HUES64 (cell line): ENCODE results near the gene IFNGR1.
"Not testable (repeated sequence)": the region's sequence is repeated elsewhere in the genome, so short reads cannot be mapped to it uniquely, and the experiment has no call there.

ENCODE experiments used
- H3K27ac ChIP-seq: 2 replicates; pipeline ENCODE4 v1.7.0; 2013; ENCODE audit warnings: low read depth, low read length, inconsistent platforms
- H3K27me3 ChIP-seq: 2 replicates; pipeline ENCODE4 v1.6.1; 2013; ENCODE audit warnings: mild to moderate bottlenecking, low read length; ENCODE audit not compliant: insufficient read depth
- H3K36me3 ChIP-seq: 2 replicates; pipeline ENCODE4 v1.6.1; 2013; ENCODE audit warnings: mild to moderate bottlenecking, low read length; ENCODE audit not compliant: insufficient read depth
- H3K4me1 ChIP-seq: 2 replicates; pipeline ENCODE4 v1.6.1; 2013; ENCODE audit warnings: mild to moderate bottlenecking, low read length, moderate library complexity; ENCODE audit not compliant: insufficient read depth
- H3K4me3 ChIP-seq: 2 replicates; pipeline ENCODE4 v1.5.1; 2013; ENCODE audit warnings: mild to moderate bottlenecking, low read length, moderate library complexity
- H3K9ac ChIP-seq: 2 replicates; pipeline ENCODE4 v1.6.1; 2013; ENCODE audit warnings: mild to moderate bottlenecking, low read depth, low read length
- H3K9me3 ChIP-seq: 2 replicates; pipeline ENCODE4 v1.6.1; 2013; ENCODE audit warnings: low read depth, low read length; ENCODE audit not compliant: insufficient read depth
- WGBS: fragments of 150-250, 120-280 bp; methylation state at CpG from one replicate; pipeline ENCODE4 v1.1.7; 2013; ENCODE audit warnings: missing lambda C conversion rate; 5-methylcytosine and 5-hydroxymethylcytosine counted together

The IFNGR1 gene

GRCh38 chr6:137222381-137222780 is 3.2 kb upstream of the IFNGR1 start:
- Histone ChIP-seq H3K27me3 (no peaks in the 10 kb centered on the region), H3K4me3 (no peak overlapping the region), H3K27ac (no peak overlapping the region), H3K4me1 (peaks cover 14% of the 10 kb centered on the region), H3K9ac (no peak overlapping the region), H3K36me3 (no peaks in the 10 kb centered on the region), H3K9me3 (no peaks in the 10 kb centered on the region)
- 89% methylated on average over 3 of the region's 3 CpGs for WGBS

- Histone ChIP-seq H3K27ac (peak overlapping the region; percentile 68; the same call in 1 of the 2 replicates), H3K4me3 (peak overlapping the region; percentile 97), H3K27me3 (no peaks in the 10 kb centered on the region), H3K36me3 (no peaks in the 10 kb centered on the region), H3K9ac (peak overlapping the region; percentile 84), H3K4me1 (peaks cover 16% of the 10 kb centered on the region), H3K9me3 (no peaks in the 10 kb centered on the region)
- WGBS, result 69% methylated on average over 5 of the region's 6 CpGs
These were observed 573 bp upstream of the IFNGR1 start for GRCh38 chr6:137219664-137220252.

- H3K4me1 ChIP-seq, result peaks cover 16% of the 10 kb centered on the region
- WGBS, result 2% methylated on average over 13 of the region's 13 CpGs
- peak overlapping the region; percentile 92 for H3K27ac ChIP-seq
These were observed 690 bp downstream of the IFNGR1 start for GRCh38 chr6:137218473-137218916.

GRCh38 chr6:137217801-137218472 is 1.2 kb downstream of the IFNGR1 start:
- Histone ChIP-seq H3K4me3 (peak overlapping the region; percentile 97), H3K9me3 (no peaks in the 10 kb centered on the region), H3K27me3 (no peaks in the 10 kb centered on the region), H3K27ac (no peak overlapping the region), H3K9ac (peak overlapping the region; percentile 84; the same call in 1 of the 2 replicates), H3K36me3 (peaks cover 7% of the 10 kb centered on the region; the same call in 1 of the 2 replicates), H3K4me1 (peaks cover 16% of the 10 kb centered on the region)
- WGBS, result 62% methylated on average over 11 of the region's 12 CpGs

More at GRCh38 chr6:137218473-137218916, 690 bp downstream of the IFNGR1 start:
- H3K27me3 ChIP-seq, result no peaks in the 10 kb centered on the region
- H3K4me3 ChIP-seq, result peak overlapping the region; percentile 97
- 0 out of 2 replicates have a peak, but pooled peaks cover 4% of the 10 kb centered on the region for H3K36me3 ChIP-seq
- H3K9me3 ChIP-seq, result no peaks in the 10 kb centered on the region
- peak overlapping the region; percentile 84 for H3K9ac ChIP-seq

- Histone ChIP-seq H3K36me3 (peaks cover 7% of the 10 kb centered on the region; the same call in 1 of the 2 replicates), H3K27me3 (no peaks in the 10 kb centered on the region), H3K4me1 (peaks cover 16% of the 10 kb centered on the region), H3K27ac (no peak overlapping the region), H3K4me3 (0 out of 2 replicates have a peak overlapping the region, but pooled peaks have one; percentile 97), H3K9me3 (no peaks in the 10 kb centered on the region), H3K9ac (no peak overlapping the region)
- WGBS, result 82% methylated on average over 12 of the region's 12 CpGs
These were observed 2.2 kb downstream of the IFNGR1 start for GRCh38 chr6:137216875-137217553.

GRCh38 chr6:137216106-137216505 is 3.1 kb downstream of the IFNGR1 start:
- no peak overlapping the region for H3K9ac ChIP-seq
- peaks cover 4% of the 10 kb centered on the region; the same call in 1 of the 2 replicates for H3K9me3 ChIP-seq
- no peak overlapping the region for H3K27ac ChIP-seq
- H3K36me3 ChIP-seq, result peaks cover 7% of the 10 kb centered on the region; the same call in 1 of the 2 replicates
- peaks cover 16% of the 10 kb centered on the region for H3K4me1 ChIP-seq
- no peaks in the 10 kb centered on the region for H3K27me3 ChIP-seq
- H3K4me3 ChIP-seq, result no peak overlapping the region

GRCh38 chr6:137215630-137216029 is 3.6 kb downstream of the IFNGR1 start:
- not testable (repeated sequence) for H3K9me3 ChIP-seq, H3K9ac ChIP-seq, H3K27me3 ChIP-seq, H3K27ac ChIP-seq, H3K36me3 ChIP-seq, H3K4me3 ChIP-seq
- WGBS, result 96% methylated on average over 3 of the region's 3 CpGs
- H3K4me1 ChIP-seq, result peaks cover 16% of the 10 kb centered on the region

GRCh38 chr6:137214931-137215330 is 4.3 kb downstream of the IFNGR1 start:
- Histone ChIP-seq H3K4me1 (peaks cover 15% of the 10 kb centered on the region), H3K4me3 (no peak overlapping the region)

GRCh38 chr6:137213813-137214212 is 5.4 kb downstream of the IFNGR1 start:
- no peak overlapping the region for H3K9ac ChIP-seq
- H3K4me3 ChIP-seq, result no peak overlapping the region
- H3K27me3 ChIP-seq, result no peaks in the 10 kb centered on the region
- H3K9me3 ChIP-seq, result peaks cover 21% of the 10 kb centered on the region
- WGBS, result no CpG with 5 or more reads among the region's 2 CpGs
- peaks cover 10% of the 10 kb centered on the region for H3K4me1 ChIP-seq
- H3K27ac ChIP-seq, result no peak overlapping the region
- peaks cover 20% of the 10 kb centered on the region; the same call in 1 of the 2 replicates for H3K36me3 ChIP-seq

More at GRCh38 chr6:137214931-137215330, 4.3 kb downstream of the IFNGR1 start:
- Histone ChIP-seq H3K27ac (no peak overlapping the region), H3K27me3 (no peaks in the 10 kb centered on the region), H3K36me3 (peaks cover 16% of the 10 kb centered on the region; the same call in 1 of the 2 replicates), H3K9ac (no peak overlapping the region), H3K9me3 (peaks cover 15% of the 10 kb centered on the region)
- WGBS, result 95% methylated on average over 2 of the region's 3 CpGs

GRCh38 chr6:137213331-137213740 is 5.8 kb downstream of the IFNGR1 start:
- Histone ChIP-seq H3K4me1 (peaks cover 10% of the 10 kb centered on the region), H3K27ac (no peak overlapping the region), H3K9ac (no peak overlapping the region), H3K36me3 (peaks cover 20% of the 10 kb centered on the region; the same call in 1 of the 2 replicates), H3K4me3 (no peak overlapping the region), H3K9me3 (peaks cover 26% of the 10 kb centered on the region), H3K27me3 (no peaks in the 10 kb centered on the region)
- 87% methylated on average over 3 of the region's 4 CpGs for WGBS

- Histone ChIP-seq H3K4me1 (no peaks in the 10 kb centered on the region), H3K4me3 (no peak overlapping the region), H3K27ac (no peak overlapping the region), H3K9me3 (peaks cover 30% of the 10 kb centered on the region), H3K9ac (no peak overlapping the region), H3K36me3 (peaks cover 21% of the 10 kb centered on the region; the same call in 1 of the 2 replicates), H3K27me3 (no peaks in the 10 kb centered on the region)
- 95% methylated on average over 3 of the region's 3 CpGs for WGBS
These were observed 7.3 kb downstream of the IFNGR1 start for GRCh38 chr6:137211910-137212309.
